ENCODE measurements around the gene CCP110. TPM values are rescaled to one million over a fixed set of nuclear protein-coding genes. Genes with fewer than 3 reads are reported as not detected.

The CCP110 gene, protein sequence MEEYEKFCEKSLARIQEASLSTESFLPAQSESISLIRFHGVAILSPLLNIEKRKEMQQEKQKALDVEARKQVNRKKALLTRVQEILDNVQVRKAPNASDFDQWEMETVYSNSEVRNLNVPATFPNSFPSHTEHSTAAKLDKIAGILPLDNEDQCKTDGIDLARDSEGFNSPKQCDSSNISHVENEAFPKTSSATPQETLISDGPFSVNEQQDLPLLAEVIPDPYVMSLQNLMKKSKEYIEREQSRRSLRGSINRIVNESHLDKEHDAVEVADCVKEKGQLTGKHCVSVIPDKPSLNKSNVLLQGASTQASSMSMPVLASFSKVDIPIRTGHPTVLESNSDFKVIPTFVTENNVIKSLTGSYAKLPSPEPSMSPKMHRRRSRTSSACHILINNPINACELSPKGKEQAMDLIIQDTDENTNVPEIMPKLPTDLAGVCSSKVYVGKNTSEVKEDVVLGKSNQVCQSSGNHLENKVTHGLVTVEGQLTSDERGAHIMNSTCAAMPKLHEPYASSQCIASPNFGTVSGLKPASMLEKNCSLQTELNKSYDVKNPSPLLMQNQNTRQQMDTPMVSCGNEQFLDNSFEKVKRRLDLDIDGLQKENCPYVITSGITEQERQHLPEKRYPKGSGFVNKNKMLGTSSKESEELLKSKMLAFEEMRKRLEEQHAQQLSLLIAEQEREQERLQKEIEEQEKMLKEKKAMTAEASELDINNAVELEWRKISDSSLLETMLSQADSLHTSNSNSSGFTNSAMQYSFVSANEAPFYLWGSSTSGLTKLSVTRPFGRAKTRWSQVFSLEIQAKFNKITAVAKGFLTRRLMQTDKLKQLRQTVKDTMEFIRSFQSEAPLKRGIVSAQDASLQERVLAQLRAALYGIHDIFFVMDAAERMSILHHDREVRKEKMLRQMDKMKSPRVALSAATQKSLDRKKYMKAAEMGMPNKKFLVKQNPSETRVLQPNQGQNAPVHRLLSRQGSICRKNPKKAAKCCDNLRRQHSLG
- polyA plus RNA-seq (2013, experiment 1 of 2; ENCODE audit: insufficient read length), result 10.0 TPM
- polyA plus RNA-seq (2013, experiment 2 of 2; ENCODE audit: insufficient read length), result 9.6 TPM

DNA sequence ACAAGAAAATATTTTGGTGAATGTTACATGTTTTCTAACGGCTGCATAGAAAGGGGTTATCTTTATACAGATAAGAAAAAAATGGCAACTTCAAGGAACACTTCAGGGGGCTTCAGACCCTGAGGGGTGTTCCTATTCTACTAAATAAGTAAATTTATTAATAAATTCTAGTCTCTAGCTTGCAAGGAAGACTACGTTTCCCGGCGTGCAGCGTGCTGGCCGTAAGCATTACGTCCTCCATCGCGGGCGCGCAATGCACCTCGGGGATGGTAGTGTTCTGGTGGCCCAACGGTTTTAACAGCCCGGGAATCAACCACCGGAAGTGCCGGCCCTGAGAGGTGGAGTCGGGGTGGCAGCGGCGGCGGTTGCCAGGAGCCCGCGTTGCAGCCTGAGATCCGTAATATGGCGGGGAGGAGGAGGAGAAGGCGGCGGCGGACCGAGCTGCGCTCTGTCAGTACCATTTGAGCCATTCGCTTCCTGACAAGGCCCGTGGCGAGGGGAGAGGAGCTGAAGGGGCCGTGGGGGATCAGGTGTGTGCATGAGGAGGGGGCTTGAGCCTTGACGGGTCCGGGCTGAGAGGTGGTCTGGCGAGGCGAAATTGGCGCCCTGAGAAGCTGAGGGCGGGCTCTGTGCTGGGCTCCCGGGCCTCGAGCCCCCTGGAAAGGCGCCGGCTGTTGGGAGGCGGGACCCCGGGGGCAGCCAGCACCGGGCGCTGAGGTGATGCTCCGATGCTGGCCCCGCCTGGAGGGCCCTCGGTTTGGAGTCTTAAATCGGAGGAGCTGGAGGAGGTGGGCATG, at the start of gene CCP110:
CCP110 (plus strand) TSS at position 384 of the 797 bp plus-strand sequence. CDS start 3,940 bp downstream, outside the sequence.
- peak; percentile 95 for DNase-seq

DNA sequence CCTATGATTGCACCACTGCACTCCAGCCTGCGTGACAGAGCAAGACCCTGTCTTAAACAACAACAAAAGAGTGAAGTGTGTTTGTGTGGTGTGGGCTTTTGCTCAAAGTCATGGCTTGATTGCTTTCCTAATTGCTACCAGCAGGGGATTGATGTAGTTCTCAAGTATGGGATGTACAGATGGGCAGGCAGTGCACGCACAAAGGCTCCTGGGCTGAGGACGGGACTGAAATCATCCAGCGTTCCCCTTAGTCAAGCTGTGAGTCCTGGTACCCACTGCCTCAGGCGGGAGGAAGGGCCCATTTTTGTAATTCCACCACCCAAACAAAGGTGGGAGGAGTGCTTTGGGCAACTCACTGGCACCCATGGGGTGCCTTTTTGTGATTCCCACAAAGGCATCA, 49.1 kb upstream of the CCP110 start:
- no peak for DNase-seq

DNA sequence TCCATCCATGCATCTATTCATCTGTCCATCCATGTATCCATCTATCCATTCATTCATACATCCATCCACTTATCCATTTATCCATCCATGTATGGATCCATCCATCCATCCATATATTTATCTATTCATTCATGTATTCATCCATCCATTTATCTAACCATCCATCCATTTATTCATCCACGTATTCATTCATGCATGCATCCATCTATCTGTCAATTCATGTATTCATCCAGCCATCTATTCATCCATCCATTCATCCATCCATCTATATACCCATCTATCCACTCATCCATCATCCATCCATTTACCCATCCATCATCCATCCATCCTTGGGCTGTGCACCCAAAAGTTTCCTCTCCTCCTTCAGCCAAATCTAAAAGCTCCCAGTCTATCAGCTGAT, 45.2 kb upstream of the CCP110 start:
- no peak for DNase-seq

DNA sequence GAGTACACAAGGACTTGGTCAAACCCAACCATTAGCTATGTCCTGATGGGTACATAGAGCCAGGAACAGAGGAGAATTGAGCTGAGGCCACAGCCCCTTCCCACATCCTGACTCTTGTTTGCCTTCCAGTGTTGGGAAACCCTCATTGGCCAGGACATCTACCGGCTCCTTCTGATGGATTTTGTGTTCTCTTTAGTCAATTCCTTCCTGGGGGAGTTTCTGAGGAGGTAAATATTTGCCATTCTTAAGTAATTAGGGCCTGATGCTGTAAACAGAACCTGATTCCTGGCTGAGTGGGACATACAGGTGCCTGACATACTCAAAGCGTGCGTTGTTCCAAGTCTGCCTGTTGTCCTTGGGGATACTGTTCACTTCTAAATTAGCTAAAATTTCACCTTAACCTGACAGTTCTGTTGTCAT, 44.4 kb upstream of the CCP110 start:
- DNase-seq, result no peak

DNA sequence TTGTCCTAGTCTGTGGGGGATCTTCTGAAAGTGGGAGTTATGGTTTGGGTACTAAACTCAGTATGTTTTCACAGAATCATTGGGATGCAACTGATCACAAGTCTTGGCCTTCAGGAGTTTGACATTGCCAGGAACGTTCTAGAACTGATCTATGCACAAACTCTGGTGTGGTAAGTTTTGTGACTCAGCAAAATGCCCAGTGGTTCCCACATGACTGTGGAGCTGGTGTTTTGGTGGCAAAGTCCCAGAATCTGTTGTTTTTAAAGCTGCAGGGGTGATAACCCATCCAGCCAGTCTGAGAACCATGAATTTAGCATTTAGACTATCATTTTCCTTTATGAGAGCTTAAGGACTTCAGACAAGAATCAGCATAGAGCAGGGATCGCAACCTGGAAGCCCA, 42.4 kb upstream of the CCP110 start:
- no peak for DNase-seq

DNA sequence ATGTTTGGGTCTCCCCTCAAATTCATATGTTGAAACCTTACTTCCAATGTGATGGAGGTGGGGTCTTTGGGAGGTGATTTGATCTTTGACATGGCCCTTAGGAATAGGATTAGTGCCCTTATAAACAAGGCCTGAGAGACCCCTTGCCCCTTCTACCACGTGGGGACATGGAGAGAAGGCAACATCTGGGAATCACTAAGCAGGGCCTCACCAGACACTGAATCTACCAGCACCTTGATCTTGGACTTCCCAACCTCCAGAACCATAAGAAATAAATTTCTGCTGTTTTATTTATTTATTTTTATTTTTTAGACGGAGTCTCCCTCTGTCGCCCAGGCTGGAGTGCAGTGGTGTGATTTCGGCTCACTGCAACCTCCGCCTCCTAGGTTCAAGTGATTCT, 42.0 kb upstream of the CCP110 start:
- DNase-seq, result no peak

DNA sequence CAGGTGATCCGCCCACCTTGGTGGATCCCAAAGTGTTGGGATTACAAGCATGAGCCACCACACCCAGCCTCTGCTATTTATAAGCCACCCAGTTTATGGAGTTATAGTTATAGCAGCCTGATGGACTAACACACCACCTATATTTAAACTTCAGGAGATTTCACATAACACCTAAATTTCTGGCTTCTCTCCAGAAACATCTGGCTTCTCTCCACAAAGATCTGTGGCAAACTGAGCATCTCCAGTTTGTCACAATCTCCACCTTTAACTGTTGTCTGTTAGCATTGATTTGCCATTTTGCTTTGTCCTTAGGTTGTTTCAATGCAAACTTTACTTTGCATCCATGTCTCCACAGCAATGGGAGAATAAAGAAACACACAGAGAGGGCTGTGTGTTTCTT, 41.5 kb upstream of the CCP110 start:
- no peak for DNase-seq

DNA sequence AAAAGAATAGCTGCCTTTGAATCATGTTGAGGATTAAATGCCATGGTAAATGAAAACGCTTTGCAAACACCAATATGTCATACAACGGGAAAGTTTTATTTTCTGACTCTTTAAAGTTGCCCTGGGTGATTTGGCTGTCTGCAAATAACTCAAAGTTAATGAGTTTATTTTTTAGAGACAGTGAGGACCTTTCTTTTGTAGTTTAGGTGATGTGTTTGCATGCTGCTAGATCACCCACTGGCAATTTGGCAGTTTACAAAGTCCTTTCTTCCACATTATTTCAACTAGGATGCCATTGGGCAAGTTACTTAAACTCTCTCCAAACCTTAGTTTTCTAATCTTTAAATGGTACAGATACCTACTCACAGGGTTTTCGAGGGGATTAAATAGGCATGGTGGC, 39.6 kb upstream of the CCP110 start:
- DNase-seq, result no peak

DNA sequence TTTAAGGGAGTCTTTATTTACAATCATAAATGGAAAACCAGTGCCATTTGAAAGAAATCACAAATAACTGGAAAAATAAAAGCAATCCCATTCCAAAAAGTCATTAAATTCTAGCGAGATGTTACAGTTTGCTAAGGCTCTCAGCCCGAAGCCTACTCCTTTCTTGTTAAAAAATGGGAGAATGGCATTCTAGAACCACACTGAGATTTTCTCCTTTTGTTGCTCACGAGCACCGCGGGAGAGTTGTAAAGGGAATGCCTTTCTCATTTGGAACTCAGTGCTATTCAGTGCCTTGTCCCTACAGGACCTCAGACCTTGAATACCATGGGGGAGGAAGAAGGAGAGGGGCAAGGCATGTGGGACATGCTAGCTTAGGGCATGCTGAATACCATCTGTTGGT, 38.1 kb upstream of the CCP110 start:
- no peak for DNase-seq

DNA sequence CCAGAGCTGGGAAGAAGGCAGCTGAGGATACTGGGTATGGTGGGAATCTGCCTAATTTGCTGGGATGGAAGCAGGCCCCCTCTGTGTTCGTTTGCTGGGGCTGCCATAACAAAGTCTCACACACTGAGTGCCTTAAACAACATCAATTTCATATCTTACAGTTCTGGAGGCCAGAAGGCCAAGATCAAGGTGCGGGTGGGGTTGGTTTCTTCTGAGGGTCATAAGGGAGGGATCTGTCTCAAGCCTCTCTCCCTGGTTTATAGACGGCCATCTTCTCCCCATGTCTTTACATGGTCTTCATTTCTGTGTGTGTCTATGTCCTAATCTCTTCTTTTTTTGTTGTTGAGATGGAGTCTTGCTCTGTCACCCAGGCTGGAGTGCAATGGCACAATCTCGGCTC, 37.7 kb upstream of the CCP110 start:
- DNase-seq, result no peak

DNA sequence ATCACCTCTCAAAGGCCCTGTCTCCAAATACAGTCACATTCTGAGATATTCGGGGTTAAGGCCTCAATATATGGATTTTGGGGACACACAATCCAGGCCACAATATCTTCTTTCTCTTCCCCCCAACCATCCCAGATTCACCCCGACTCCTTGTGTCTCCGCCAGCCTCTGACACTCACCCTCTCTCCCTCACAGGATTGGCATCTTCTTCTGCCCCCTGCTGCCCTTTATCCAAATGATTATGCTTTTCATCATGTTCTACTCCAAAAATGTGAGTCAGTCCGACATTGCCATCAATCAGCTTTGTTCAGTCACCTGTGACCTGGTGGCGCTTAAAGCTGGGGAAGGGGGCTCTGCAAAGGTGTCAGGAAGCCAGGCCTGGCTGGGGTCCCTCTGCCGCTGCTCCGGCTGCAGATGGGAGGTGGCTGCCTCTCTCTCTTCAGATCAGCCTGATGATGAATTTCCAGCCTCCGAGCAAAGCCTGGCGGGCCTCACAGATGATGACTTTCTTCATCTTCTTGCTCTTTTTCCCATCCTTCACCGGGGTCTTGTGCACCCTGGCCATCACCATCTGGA, 36.9 kb upstream of the CCP110 start:
- no peak for DNase-seq

DNA sequence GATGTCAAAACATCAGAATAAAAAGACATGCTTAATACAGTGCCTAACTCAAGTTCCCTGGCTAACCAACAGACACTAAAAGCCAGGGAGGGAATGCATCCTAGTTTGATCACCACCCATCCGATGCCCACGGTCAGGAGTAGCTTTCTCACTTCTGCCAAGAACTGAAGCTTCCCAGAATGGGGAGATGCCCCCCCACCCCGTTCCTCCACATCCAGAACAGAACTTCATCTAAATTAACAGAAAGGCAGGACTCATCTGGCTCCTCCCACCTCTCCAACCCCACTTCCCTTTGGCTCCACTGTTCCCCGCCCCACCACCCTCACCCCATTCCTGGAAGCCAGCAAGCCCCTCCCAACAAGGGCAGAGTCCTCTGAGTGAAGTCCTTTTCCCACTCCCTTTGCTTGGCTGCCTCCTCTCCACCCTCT, 35.5 kb upstream of the CCP110 start:
- no peak for DNase-seq

DNA sequence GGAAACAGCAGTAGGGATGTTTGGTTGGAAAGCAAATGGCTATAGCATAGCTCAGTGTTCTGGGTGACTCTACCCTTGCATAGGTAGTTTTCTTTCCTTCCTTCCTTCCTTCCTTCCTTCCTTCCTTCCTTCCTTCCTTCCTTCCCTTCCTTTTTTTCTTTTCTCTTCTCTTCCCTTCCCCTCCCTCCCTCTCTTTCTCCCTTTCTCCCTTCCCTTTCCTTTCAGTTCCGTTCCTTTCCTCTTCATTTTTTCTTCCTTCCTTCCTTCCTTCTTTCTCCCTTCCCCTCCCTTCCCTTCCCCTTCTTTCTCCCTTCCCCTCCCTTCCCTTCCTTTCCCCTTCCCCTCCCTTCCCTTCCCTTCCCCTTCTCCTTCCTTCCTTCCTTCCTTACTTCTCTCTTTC, 33.1 kb upstream of the CCP110 start:
- no peak for DNase-seq

DNA sequence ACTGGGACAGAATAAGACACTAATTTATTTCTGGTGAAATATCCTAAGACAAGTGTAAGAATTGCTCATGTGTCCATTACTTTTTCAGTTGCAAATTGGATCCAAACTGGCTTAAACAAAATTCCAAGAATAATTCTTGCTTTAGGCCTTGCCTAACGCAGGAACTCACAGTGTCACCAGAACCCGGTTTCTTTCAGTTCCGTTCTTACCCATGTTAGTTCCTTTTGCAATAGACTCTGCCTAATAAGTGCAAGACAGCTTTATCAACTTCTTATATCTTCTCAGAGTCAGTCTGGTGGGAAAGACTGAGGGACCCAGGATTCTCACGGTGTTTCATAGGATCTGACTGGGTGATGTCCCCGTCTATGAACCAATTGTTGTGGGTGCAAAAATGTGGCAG, 26.6 kb upstream of the CCP110 start:
- DNase-seq, result no peak

DNA sequence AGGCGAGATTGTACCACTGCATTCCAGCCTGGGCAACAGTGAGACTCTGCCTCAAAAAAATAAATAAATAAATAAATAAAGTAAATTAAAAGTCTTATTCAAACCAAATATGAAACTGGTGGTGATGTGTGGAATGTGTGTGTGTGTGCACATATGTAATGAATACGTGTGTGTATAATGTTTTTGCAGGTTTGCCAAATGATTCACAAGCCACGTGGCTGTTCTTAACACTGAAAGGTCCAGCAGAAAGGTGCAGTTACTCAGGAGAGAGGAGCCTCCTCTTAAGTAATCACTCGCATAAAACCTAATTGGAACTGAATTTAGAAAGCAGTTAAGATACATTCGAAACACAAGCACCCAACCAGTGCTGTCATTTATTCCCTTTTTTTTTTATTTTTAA, 24.7 kb upstream of the CCP110 start:
- peak; percentile 18 for DNase-seq

DNA sequence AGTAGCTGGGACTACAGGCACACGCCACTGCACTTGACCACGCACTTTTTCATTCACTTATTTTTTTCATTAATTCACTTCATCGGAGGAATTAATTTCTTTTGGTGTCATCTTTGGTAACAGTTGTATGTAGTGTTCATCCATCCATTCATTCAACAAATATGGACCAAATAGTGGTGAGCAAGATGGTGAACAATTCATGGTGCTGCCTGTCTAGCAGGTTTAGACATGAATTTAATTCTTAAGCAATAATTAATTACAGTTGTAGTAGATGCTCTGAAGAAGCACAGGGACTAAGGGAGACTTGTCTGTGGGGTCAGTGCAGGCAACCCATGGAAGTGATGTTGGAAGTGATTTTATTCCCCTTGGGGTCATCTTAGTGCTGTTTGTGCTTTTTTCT, 24.3 kb upstream of the CCP110 start:
- no peak for DNase-seq

DNA sequence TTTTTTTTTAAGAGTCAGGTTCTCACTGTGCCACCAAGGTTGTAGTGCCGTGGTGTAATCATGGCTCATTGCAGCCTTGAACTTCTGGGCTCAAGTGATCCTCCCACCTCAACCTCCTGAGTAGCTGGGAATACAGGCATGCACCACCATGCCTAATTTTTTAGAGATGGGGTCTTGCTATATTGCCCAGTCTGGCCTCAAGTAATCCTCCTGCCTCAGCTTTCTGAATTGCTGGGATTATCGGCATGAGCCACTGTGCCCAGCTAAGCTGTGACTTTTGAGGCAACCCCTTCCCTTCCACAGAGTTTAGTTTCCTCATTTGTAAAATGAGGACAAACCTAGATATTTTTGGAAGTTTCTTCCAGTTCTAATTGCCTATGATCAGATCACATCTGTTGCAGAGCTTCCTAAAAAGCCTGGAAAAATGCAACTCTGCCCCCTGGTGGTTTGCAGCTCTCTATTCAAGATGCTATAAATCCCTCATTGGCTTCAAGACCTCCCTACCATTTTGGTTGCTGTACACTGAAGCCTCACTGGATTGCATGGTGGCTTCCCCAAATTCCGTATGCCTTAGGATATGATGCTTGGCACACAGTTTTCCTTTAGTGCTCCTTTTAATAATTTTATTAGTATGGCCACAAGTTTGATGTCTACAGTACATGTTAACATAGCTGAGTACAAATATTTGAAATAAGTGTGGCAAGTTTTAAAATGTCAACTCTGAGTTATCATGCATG, 21.2 kb upstream of the CCP110 start:
- DNase-seq, result peak; percentile 69

DNA sequence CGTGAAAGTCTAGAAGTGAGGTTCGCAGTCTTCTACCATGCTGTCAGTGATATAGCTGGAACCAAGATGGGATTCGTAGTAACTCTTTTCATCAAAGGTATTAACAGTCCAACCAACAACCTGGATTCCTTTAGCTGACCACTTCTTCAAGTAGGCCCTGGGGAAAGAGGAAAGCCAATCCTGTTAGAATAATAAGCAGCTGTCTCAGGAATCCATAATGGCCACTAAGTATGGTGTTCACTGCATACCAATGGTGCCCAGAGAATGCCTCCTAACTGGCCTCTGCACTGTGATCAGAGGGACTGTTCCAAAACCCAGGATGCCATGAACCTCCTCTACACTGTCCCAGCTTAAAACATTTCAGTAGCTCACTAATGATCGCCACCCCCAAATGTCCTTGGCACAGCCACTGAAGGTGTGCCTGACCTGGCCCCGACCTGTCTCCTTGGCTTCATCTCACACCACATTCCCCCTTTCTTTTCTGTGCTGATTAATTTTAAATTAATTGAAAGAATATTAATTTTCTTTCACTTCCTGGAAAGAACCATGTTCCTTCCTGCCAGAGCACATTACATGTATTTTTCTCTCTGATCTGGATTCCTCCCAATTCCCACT, 20.2 kb upstream of the CCP110 start:
- DNase-seq, result no peak

DNA sequence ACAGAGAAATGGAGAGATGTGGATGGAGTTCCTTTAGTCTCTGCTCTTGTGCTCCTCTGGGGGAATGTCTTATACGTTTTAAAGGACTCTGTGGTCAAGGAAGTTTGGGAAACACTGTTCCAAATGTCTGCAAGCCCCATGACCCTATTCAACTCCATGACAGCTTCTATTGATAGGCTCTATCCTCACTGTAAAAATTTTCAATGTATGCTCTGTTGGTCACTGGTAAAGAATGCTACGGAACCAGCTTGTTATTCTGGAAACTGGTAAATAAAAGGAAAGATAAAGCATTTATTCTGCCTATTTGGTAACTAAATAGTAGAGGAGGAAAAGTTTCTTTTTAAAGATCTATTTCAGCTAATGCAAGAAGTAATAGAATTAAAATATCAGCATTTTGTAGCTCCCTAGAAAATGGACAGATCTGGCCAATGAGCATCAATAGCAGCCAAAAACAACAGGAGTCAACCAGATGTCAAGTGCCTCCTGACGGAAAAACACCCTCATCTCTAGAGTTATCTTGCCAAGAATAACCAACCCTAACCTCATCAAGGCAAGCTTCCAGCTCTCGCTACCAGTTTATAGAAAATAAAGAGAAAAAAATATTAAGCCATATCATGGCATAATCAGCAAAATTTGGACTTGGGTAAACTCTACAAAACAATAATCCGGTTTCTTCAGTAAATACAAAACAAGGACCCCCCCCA, 18.0 kb upstream of the CCP110 start:
- no peak for DNase-seq

DNA sequence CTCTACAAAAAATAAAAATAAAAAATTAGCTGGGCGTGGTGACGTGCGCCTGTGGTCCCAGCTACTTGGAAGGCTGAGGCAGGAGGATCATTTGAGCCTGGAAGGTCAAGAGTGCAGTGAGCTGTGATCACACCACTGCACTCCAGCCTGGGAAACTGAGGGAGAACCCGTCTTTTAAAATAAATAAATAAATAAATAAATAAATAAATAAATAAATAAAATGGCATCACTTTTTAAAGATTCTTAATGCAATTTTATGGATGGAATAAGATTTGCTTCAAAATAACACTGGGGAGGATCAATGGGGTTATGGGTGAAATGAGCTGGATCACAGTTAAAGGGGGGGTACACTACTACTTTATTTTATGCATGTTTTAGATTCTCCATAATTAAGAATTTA, 16.8 kb upstream of the CCP110 start:
- no peak for DNase-seq

All from fibroblast of skin of abdomen (primary cell).